Fibroblast of villous mesenchyme (primary cell): ENCODE data around the gene BID. TPM values are rescaled to one million over a fixed set of nuclear protein-coding genes. Genes with fewer than 3 reads are reported as not detected.

ENCODE experiments used
- DNase-seq: peaks from one replicate; pipeline ENCODE4 v3.0.0-alpha.2; 2010; ENCODE audit warnings: low read depth
- H3K4me3 ChIP-seq: 2 replicates; pipeline ENCODE4 v1.5.1; 2011; ENCODE audit warnings: low read depth, mild to moderate bottlenecking, low read length
- CTCF ChIP-seq: IDR thresholded peaks from 2 replicates; pipeline ENCODE4 v1.5.1; 2012; ENCODE audit warnings: low read depth, mild to moderate bottlenecking, low read length; ENCODE audit not compliant: insufficient read depth
- total RNA-seq: library from RNA; depleted of rRNA; stranded (reverse); fragments of >200 nt; gene quantifications from 2 replicates; pipeline ENCODE4 v1.2.3, GENCODE V29; 2012

Gene BID
- total RNA-seq, 1 donor: 19.4 TPM

- no peak for DNase-seq
- no peak overlapping the region for H3K4me3 ChIP-seq
- TF ChIP-seq CTCF: no peak
Measured at GRCh38 chr22:17794726-17795542, 20.7 kb upstream of the BID start.

DNA sequence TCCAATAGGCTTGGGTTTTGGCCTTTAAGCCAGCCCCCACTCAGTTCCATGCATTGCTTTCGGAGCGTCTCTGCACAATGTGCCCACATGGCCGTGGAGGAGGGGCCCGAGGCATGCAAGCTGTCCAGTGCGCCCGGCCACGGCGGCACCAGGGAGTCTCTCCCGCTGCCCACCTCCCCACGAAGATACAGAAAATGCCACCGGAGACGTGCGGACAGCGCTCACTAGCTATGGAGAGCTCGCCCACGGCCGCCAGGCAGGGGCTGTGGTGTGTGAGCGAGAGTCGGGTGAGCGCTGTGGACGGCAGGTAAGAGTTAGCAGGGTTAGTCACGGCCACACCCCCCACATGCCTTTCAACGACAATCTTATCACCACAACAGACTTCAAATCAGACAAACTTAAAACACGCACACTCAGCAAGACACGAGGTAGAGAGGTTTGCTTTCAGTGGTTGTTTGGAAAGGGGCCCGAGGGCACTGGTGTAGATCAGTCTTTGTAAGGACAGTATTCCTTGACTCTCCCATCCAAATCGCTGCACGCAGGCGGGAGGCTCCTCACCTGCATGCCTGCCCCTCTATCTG, 18.7 kb upstream of the BID start:
- DNase-seq: no peak
- TF ChIP-seq CTCF: no peak

GRCh38 chr22:17792299-17792698, 18.0 kb upstream of the BID start:
- DNase-seq: no peak
- H3K4me3 ChIP-seq: no peak overlapping the region
- no peak for TF ChIP-seq CTCF

More for the DNA sequence above, 18.7 kb upstream of the BID start:
- H3K4me3 ChIP-seq: no peak overlapping the region

GRCh38 chr22:17791196-17791595, 16.9 kb upstream of the BID start:
- H3K4me3 ChIP-seq: no peak overlapping the region
- no peak for DNase-seq
- TF ChIP-seq CTCF: no peak

GRCh38 chr22:17789379-17790200, 15.3 kb upstream of the BID start:
- no peak for DNase-seq
- H3K4me3 ChIP-seq: no peak overlapping the region
- no peak for TF ChIP-seq CTCF

GRCh38 chr22:17788528-17789378, 14.5 kb upstream of the BID start:
- no peak overlapping the region for H3K4me3 ChIP-seq
- no peak for TF ChIP-seq CTCF
- no peak for DNase-seq
